GM21825 (cell line): ENCODE results near the gene TBC1D8.
"Not testable (repeated sequence)": the region's sequence is repeated elsewhere in the genome, so short reads cannot be mapped to it uniquely, and the experiment has no call there.

Experiments used
- ATAC-seq: cut with Tn5 transposase; IDR thresholded peaks from one replicate; pipeline ENCODE4 v1.9.1; 2021; ENCODE audit warnings: mild to moderate bottlenecking, moderate library complexity; ENCODE audit not compliant: unreplicated experiment

The TBC1D8 gene

DNA sequence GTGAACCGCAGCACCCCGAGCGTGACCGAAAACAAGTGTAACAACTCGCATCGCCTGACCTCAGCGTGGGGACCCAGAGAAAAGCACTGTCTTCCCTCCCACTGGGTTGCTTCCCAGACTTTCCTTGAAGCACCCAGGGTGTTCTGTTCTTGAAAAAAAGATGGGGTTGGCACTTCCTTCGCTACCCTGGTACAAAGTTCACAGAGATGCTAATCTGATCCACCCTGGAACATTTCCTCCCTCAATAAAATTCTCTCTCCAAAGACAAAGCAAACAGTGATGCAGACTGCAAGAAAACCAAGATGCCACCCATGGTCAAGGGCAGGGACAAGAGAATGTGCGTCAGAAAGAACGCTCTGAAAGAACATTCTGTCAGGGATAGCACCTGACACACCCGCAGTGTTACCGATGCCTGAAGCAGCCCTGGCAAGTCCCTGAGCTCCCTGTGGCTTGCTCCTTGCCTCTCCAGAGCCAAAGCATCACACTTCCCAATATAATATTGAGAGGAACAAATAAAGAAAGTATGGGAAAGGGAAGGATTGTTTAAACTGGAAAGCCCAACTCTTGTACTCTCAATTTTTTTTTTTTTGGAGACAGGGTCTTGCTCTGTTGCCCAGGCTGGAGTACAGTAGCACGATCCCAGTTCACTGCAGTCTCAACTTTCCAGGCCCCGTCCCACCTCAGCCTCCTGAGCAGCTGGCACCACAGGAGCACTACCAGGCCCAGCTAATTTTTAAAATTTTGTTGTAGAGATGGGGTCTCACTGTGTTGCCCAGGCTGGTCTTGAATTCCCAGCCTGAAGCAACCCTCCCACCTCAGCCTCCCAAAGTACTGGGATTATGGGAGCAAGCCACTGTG is 70.7 kb downstream of the TBC1D8 start:
- ATAC-seq, result no peak

DNA sequence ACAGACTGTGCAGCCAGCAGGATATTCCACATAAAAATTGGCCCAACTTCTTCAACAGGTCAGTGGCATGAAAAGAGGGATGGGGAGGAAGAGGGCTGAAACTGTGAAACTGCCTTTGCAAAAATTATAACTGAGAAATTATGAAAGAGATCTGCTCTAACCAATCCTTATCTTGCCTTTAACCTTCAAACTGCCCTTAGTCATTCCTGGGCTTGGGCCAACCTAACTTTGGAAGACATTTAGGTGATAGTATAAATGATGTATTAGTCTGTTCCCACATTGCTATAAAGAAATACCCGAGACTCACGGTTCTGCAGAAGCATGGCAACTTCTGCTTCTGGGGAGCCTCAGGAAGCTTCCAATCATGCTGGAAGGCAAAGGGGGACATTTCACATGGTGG is 74.6 kb downstream of the TBC1D8 start:
- no peak for ATAC-seq

DNA sequence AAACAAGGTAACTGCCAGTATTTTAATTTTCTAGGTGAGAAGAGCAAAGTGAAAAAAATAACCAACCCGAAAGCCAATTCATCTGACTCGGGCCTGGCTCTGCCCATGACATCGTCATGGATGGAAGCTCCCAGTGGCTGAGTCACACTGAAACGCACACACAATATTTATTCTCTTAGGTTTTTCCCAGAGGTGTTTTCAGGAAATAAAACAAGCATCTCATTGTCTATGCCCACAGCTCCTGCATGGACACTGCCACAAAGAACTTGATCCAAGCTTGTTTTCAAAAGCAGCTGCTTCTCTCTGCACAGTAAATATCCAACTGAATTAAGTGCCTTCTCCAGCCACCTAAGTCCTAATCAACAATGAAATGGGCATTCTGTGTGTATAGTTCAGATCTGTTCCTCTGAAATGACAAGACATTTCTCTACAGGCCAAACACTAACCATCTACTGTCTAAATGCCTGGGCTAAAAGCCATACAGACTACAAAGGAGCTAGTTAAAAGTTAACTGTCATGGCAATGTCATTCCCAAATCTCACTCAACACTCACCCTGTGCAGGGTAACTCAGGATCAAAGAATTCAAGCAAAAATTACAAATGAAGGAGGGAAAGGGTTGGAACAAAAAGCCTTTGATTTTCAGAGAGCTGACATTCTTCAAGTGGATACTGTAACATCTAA is 86.2 kb downstream of the TBC1D8 start:
- no peak for ATAC-seq

DNA sequence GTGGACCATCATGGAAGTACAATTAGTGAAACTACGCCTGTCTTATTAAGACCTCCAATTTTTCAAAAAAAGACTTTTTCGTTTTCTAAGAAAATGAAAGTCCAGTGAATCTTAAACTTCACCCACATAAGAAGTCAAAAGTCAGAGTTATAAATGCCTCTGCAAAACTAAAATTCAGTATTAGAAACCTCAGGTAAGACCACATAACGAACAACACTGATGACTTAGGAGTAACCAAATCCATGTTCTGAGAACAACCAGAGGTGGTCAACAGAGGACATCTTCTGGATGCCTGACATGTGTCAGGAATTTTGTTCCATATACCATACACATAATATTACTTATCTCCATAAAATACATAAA is 86.7 kb downstream of the TBC1D8 start:
- no peak for ATAC-seq

DNA sequence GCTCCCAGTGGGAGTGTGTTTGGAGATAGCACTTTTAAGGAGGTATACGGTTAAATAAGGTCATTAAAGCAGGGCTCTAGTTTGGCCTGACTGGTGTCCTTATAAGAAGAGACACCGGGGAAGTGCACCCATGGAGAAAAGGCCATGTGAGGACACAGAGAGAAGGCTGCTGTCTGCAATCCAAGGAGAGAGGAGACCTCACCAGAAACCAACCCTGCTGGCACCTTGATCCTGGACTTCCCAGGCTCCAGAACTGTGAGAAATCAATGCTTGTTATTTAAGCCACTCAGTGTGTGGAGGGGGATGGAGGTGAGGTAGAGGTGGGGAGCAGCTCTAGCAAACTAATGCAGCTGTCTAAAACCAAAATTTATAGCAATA is 87.1 kb downstream of the TBC1D8 start:
- ATAC-seq, result no peak

DNA sequence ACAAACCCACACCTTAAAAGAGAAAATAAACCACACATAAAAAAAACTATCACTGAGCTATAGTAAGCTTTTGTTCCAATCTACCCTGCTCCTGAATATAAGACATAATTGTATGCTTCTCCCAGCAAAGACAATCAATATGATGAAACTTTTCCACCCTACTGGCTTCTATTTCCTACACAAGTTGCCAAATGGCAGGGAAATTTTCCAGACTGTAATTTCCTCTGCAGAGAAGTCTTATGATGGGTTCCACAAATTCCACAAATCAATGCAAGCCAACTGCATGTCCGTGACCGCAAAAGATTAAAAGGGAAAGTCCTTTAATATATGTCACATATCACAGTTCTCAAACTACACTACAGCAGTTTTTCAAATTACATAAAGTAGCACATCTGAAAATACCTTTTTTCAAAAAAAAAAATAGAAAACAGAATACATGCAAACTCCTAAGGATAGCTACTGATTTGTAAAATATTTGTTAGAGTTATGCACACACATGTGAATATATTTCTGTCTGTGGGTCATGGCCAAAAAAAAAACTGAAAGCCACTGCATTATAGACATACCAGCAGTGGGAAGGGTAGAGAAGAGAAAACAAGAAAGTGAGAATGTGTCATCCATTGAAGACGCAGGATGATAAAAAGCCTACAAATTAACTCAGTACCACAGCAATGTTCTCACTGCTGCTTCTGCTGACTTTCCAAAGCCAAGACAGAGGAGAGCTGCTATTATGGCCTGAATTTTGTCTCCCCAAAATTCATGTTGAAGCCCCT is 87.6 kb downstream of the TBC1D8 start:
- no peak for ATAC-seq

DNA sequence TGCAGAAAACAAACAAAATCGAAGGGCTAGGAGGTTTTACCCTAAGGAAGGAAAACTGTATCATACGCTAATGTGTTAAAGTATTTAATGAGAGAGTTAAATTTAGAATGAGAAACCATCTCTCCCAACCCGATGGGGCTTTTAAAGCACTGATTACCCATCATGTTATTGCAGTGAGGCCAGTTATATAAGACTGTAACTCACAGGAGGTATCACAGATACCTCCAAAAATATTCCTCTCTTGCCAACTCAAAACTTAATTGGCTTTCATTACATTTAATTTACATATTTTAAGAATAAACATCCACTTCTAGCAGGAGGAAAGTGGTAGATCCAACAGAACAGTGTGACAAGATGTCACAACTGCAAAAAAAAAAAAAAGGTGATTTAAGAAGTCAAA is 92.8 kb downstream of the TBC1D8 start:
- no peak for ATAC-seq

DNA sequence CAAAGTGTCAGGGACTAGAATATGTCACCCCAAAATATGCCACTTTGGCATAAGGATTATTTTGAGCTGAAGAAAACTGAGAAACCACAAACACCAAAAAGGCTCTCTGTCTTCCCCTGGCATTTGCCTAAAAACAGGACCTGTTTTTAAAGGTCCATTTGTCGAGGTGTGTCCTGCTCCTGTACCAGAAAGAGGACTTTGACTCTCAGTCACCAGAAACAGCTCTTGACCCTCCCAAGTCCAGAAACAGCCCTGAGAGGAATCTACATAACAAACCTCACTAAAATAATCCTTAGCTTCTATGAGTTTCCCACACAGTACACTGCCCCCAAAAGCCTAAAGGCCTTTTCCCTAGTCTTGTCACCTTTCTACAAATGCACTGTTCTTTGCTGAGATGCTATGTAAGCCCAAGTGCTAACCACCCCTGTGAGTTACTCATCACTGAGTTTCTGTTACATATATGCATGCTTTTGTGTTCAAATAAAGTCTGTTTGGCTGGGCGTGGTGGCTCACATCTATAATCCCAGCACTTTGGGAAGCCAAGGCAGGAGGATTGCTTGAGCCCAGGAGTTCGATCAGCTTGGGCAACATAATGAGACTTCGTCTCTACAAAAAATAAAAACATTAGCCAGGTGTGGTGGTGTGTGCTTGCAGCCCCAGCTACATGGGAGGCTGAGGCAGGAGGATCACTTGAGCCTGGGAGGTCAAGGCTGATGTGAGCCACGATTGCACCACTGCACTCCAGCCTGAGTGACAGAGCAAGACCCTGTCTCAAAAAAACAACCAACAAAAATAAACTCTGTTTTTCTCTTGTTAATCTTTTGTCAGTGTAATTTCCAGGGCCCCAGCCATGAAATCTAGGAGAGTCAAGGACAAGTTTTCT is 93.9 kb downstream of the TBC1D8 start:
- ATAC-seq, result no peak

DNA sequence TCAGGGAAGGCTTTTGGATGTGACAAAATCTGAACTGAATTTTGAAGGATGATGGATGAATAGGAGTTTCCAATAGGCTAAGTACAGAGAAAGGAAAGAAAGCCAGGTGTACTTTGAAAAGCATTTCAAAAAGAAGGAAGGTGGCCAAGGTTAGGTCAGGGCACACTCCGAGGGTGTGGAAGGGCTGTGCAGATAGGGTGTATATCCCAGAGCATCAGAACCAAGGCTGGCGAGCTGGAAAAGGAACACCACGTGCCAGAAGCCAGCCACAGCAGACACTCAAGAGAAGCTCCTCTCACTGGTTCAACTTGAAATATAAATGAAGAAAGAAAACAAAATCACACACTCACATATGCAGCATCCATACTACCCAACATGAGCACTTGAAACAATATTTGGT is 98.1 kb downstream of the TBC1D8 start:
- no peak for ATAC-seq

DNA sequence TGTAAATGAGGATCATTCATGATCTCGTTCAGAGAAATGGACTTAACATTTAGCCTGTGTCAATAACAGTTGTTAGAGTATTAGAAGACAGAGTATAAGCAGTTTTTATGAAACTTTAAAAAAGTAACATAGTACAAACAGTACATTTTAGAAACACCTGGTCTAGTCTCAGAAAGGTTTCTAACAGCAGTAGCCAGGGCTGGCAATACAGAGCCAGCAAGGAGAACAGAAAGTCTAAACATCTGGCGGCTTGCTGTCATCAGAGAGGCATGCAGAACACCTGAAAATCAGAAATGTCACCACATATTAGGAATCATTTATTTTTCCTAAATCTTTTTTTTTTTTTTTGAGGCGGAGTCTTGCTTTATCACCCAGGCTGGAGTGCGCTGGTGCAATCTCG is 99.0 kb downstream of the TBC1D8 start:
- ATAC-seq, result no peak

DNA sequence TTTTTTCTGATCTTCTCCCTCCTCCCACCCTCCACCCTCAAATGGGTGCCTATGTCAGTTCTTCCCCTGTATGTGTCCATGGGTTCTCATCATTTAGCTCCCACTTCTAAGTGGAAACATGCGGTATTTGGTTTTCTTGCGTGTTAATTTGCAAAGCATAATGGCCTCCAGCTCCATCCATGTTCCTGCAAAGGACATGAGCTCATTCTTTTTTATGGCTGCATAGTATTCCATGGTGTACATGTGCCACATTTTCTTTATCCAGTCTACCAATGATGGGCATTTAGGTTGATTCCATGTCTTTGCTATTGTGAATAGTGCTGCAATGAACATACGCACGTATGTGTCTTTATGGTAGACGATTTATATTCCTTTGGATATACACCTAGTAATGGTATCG is 100.3 kb downstream of the TBC1D8 start:
- not testable (repeated sequence) for ATAC-seq

DNA sequence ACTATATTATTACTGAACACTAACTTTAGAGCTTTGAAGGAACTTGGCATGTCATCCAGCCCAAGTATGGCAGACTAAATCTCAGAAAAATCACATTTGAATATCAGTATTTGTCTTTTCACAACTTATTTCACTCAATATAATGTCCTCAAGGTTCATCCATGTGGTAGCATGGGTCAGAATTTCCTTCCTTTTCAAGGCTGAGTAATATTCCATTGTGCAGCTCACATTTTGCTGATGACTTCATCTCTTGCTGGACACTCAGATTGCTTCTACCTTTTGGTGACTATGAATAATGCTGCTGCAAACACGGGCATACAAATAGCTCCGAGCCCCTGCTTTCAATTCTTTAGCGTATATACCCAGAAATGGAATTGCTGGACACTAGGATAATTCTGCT is 102.4 kb downstream of the TBC1D8 start:
- ATAC-seq, result no peak

DNA sequence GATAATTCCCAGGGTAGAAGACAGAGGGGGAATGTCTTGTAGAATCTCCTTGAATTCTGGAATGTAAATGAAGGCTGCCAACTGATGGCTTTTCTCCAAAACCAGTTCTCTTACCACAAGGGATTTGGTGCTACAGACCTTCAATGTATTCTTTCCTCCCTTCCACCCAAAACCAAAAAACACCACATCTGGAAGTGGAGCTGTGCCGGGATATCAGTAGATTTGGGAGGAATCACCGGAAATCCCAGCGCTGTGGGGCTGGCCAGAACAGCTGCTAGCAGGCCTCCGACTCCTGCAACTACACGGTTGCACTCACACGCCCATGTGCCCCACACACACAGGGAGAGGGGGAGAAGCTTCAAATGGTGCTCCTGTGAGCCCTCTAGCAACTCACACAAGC is 103.4 kb downstream of the TBC1D8 start:
- no peak for ATAC-seq

DNA sequence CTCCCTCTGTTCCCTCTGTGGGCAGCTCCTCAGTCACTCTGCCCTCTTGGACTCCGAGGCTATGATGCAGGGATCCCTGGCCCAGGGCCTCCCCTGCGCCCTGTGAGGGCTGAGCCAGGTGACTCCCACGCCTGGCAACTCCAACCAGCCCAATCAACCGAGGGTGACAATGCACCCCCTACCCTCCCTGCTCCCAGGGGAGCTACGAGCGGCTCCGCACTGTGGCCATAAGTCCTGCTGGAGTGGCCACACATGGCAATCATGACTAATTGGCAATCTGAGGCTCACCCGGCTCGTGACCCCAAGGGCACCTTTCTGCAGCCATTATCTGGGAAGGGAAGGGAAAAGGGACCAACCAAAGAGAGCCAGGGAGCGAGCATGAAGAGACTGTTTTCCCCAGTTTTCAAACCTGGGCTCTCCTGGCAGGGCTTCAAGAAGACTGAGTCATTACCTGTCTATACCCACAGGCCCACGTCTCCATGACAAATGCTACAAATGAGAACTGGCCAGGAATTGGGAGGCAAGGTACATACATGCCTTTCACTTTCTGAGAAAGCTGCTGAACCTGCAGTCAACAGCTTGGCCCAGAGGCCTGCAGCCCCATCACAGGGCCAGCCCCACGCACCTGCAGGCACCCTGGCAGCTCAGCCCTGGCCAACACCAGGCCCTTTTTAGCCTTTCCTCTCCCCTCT is 104.0 kb downstream of the TBC1D8 start:
- no peak for ATAC-seq

DNA sequence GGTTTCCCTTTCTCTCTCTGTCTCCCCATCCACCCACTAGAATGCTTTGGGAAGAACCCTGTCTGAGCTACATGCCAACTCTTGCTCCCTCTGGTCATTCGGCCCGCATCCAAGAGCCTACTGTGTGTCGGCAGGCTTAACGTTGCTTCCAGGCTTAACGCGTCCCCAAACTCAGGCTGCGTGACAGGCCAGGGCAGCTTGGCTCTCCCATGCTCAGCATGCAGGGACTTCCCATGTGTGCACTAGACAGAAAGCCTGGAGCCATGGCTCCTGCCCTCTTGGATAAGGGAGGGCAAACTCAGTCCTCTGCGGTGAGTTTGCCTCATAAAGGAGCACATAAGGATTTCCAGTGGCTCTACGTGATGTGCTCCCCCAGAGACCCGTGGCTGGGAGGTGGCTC is 105.9 kb downstream of the TBC1D8 start:
- ATAC-seq, result no peak

DNA sequence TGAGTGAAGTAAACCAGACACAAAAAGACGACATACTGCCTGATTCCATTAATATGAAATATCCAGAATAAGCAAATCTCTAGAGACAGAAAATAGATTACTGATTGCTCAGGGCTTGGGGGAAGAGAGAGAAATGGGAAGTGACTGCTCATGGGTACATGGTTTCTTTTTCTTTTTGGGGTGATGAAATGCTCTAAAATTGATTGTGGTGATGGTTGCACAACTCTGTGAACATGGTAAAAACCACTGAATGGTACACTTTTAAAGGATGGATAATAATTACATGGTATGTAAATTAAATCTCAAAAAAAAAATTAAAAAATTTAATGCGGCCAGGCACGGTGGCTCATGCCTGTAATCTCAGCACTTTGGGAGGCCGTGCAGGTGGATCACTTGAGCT is 109.8 kb downstream of the TBC1D8 start:
- no peak for ATAC-seq

DNA sequence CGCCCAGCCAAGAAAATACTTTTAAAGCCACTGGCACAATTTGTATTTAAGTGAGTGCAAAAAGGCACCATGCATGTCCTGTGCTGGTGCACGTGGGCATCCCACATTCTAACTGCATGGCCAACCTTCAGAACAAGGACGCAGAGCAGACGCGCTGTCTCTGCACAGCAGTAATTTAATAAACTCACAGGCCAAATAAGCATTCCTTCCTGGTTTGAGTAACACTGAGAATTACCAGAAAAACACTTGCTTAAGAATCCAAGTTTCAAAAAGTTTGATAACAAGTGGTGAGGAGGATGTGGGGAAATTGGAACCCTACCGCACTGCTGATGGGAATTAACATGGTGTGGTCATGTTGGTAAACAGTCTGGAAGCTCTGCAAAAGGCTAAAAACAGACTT is 110.4 kb downstream of the TBC1D8 start:
- no peak for ATAC-seq

DNA sequence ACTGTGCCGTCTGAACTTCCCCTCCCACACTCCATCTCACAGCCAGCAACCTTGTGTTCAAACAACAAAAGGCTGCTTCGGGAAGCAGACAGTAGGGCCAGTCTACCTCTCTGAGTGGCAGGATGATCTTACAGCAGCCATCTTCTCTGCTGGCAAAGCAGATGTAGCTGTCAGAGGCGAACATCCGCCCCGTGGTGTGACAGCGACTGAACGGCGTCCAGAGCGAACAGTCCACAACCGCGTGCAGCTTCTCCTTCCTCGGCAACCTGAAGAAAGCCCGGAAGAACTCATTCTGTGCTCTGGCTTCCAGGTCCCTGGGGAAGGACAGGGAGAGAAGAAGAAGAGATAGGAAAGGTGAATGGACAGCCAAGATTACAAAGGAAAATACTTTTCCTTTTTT is 111.1 kb downstream of the TBC1D8 start:
- no peak for ATAC-seq

DNA sequence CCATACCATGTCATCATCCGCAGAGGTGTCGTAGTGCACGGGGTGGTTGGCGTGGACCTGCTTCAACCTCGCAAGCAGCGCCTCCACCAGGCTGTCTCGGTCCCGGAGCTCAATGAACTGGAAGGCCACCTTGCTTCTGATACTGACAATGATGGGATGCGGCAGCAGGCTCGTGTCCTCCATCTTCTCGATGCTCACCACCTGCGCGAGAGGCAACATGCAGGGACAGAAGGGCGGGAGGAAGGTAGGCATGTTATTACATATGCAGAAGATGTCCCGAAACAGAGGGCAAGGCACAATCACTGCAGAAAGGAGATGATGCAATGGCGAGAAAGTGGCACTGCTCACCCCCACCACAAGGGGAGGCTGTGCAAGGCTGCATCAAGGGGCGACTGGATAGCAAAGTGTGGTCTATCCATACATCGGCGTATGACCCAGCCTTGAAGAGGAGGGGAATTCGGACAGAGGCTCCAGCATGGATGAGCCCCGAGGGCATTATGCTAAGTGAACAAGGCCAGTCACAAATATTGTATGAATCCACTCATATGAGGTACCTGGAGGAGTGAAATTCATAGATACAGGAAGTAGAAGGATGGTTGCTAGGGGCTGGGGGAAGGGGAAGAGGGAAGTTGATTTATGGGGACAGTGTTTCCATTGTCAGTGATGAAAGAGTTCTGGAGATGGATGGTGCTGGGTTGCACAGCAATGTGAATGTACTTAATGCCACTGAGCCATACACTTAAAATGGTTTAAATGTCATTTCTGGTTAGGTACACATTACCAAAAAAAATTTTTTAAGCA is 112.5 kb downstream of the TBC1D8 start:
- no peak for ATAC-seq
